DOHH2 (cell line): ENCODE results near the gene RPS5.
"Not testable (repeated sequence)": the region's sequence is repeated elsewhere in the genome, so short reads cannot be mapped to it uniquely, and the experiment has no call there.

Experiments used
- H3F3A ChIP-seq: fragments of 200-600 bp; sonication (generic), shearing (Covaris generic); 2 replicates; pipeline ENCODE4 v1.6.0; 2016; ENCODE audit warnings: antibody characterized with exemption, mild to moderate bottlenecking; ENCODE audit not compliant: control insufficient read depth, insufficient read depth
- H3K27ac ChIP-seq: fragments of 200-600 bp; sonication (generic); 2 replicates; pipeline ENCODE4 v1.5.1; 2014; ENCODE audit warnings: low read depth, mild to moderate bottlenecking, low read length, moderate library complexity
- H3K27me3 ChIP-seq: fragments of 200-600 bp; sonication (generic); 2 replicates; pipeline ENCODE4 v1.6.1; 2014; ENCODE audit warnings: mild to moderate bottlenecking, low read length, mixed read lengths; ENCODE audit not compliant: control insufficient read depth
- H3K36me3 ChIP-seq: fragments of 200-600 bp; sonication (generic); 2 replicates; pipeline ENCODE4 v1.6.1; 2014; ENCODE audit warnings: mild to moderate bottlenecking, low read length, moderate library complexity, mixed read lengths; ENCODE audit not compliant: control insufficient read depth
- H3K4me1 ChIP-seq: fragments of 200-600 bp; sonication (generic); 2 replicates; pipeline ENCODE4 v1.6.1; 2014; ENCODE audit warnings: mild to moderate bottlenecking, low read length, mixed read lengths; ENCODE audit not compliant: control insufficient read depth
- H3K4me2 ChIP-seq: fragments of 200-600 bp; sonication (generic); 2 replicates; pipeline ENCODE4 v1.6.0; 2014; ENCODE audit warnings: mild to moderate bottlenecking, low read length, moderate library complexity
- H3K4me3 ChIP-seq: fragments of 200-600 bp; sonication (generic); 2 replicates; pipeline ENCODE4 v1.5.1; 2014; ENCODE audit warnings: mild to moderate bottlenecking, low read length, mixed read lengths
- H3K79me2 ChIP-seq: fragments of 200-600 bp; sonication (generic); 2 replicates; pipeline ENCODE4 v1.6.1; 2014; ENCODE audit warnings: mild to moderate bottlenecking, low read length, mixed read lengths; ENCODE audit not compliant: control insufficient read depth
- H3K9me2 ChIP-seq: fragments of 200-600 bp; sonication (generic); replicated peaks from 2 replicates; pipeline ENCODE4 v1.6.1; 2014; ENCODE audit warnings: mild to moderate bottlenecking, low read length, mixed read lengths; ENCODE audit not compliant: control insufficient read depth
- H3K9me3 ChIP-seq: fragments of 200-600 bp; sonication (generic); 2 replicates; pipeline ENCODE4 v1.6.1; 2014; ENCODE audit warnings: antibody characterized with exemption, low read length, mixed read lengths; ENCODE audit not compliant: control insufficient read depth, insufficient read depth
- H4K20me1 ChIP-seq: fragments of 200-600 bp; sonication (generic); 2 replicates; pipeline ENCODE4 v1.6.0; 2014; ENCODE audit warnings: low read depth, mild to moderate bottlenecking, antibody characterized with exemption, low read length, moderate library complexity; ENCODE audit not compliant: control insufficient read depth, insufficient read depth
- EZH2phosphoT487 ChIP-seq: fragments of 200-600 bp; sonication (generic); IDR thresholded peaks from 2 replicates; pipeline ENCODE4 v1.6.1; 2017; ENCODE audit warnings: borderline replicate concordance, mild to moderate bottlenecking, antibody characterized with exemption, low read length, moderate library complexity, mixed read lengths
- TF ChIP-seq, protein P1 (sequence below): fragments of 200-600 bp; sonication (generic); IDR thresholded peaks from one replicate; pipeline ENCODE4 v1.5.1; 2014; ENCODE audit warnings: antibody characterized with exemption, mild to moderate bottlenecking, low read depth, low read length; ENCODE audit not compliant: poor library complexity, severe bottlenecking

RPS5 gene

GRCh38 chr19:58345558-58345957 is 41.5 kb upstream of the RPS5 start:
- 0 out of 2 replicates have a peak overlapping the region, but pooled peaks have one; percentile 27 for H3K4me2 ChIP-seq
- peaks cover 32% of the 10 kb centered on the region for H3K79me2 ChIP-seq
- no peak overlapping the region for H3K27ac ChIP-seq
- no peaks in the 10 kb centered on the region for H3K9me3 ChIP-seq
- H3K36me3 ChIP-seq: peaks cover 11% of the 10 kb centered on the region
- H3K9me2 ChIP-seq: no peaks in the 10 kb centered on the region
- H3F3A ChIP-seq: 0 out of 2 replicates have a peak, but pooled peaks cover 2% of the 10 kb centered on the region
- no peaks in the 10 kb centered on the region for H4K20me1 ChIP-seq
- H3K4me1 ChIP-seq: peaks cover 27% of the 10 kb centered on the region
- TF ChIP-seq EZH2phosphoT487: no peak
- TF ChIP-seq, protein P1, sequence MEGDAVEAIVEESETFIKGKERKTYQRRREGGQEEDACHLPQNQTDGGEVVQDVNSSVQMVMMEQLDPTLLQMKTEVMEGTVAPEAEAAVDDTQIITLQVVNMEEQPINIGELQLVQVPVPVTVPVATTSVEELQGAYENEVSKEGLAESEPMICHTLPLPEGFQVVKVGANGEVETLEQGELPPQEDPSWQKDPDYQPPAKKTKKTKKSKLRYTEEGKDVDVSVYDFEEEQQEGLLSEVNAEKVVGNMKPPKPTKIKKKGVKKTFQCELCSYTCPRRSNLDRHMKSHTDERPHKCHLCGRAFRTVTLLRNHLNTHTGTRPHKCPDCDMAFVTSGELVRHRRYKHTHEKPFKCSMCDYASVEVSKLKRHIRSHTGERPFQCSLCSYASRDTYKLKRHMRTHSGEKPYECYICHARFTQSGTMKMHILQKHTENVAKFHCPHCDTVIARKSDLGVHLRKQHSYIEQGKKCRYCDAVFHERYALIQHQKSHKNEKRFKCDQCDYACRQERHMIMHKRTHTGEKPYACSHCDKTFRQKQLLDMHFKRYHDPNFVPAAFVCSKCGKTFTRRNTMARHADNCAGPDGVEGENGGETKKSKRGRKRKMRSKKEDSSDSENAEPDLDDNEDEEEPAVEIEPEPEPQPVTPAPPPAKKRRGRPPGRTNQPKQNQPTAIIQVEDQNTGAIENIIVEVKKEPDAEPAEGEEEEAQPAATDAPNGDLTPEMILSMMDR: no peak
- no peaks in the 10 kb centered on the region for H3K27me3 ChIP-seq
- H3K4me3 ChIP-seq: no peak overlapping the region

GRCh38 chr19:58346961-58347929 is 39.8 kb upstream of the RPS5 start:
- Histone ChIP-seq H3K4me2 (peak overlapping the region; percentile 67), H3K4me3 (peak overlapping the region; percentile 91), H3F3A (0 out of 2 replicates have a peak, but pooled peaks cover 2% of the 10 kb centered on the region), H3K9me2 (no peaks in the 10 kb centered on the region), H3K36me3 (peaks cover 13% of the 10 kb centered on the region), H4K20me1 (no peaks in the 10 kb centered on the region), H3K4me1 (peaks cover 27% of the 10 kb centered on the region), H3K9me3 (no peaks in the 10 kb centered on the region), H3K27me3 (no peaks in the 10 kb centered on the region), H3K27ac (peak overlapping the region; percentile 29; the same call in 1 of the 2 replicates), H3K79me2 (peaks cover 32% of the 10 kb centered on the region)
- no peak for TF ChIP-seq EZH2phosphoT487
- TF ChIP-seq, protein P1: no peak

GRCh38 chr19:58348080-58348479 is 39.0 kb upstream of the RPS5 start:
- not testable (repeated sequence) for H3F3A ChIP-seq, H4K20me1 ChIP-seq, H3K9me2 ChIP-seq, H3K27me3 ChIP-seq, H3K9me3 ChIP-seq
- Histone ChIP-seq H3K4me1 (peaks cover 27% of the 10 kb centered on the region), H3K79me2 (peaks cover 32% of the 10 kb centered on the region), H3K4me3 (peak overlapping the region; percentile 91), H3K27ac (peak overlapping the region; percentile 29; the same call in 1 of the 2 replicates), H3K36me3 (peaks cover 13% of the 10 kb centered on the region), H3K4me2 (peak overlapping the region; percentile 67)

DNA sequence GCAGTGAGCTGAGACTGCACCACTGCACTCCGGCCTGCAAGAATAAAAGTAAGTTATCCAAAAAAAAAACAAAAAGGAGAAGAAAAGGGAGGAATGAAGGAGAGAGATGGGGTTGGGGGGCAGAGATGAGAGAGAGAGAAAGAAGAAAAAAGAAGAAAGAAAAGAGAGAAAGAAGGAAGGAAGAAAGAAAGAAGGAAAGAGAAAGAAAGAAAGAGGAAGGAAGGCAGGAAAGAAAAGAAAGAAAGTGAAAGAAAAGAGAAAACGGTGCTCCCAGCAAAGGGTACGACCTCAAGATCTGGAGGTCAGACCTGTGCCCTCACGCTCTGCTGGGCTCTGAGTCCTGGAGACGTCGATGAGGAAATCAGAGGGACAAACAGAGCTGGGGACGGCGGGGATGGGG is 37.5 kb upstream of the RPS5 start:
- H3K4me3 ChIP-seq: no peak overlapping the region
- H3K4me2 ChIP-seq: peak overlapping the region; percentile 67; the same call in 1 of the 2 replicates
- H3K9me3 ChIP-seq: no peaks in the 10 kb centered on the region
- 0 out of 2 replicates have a peak, but pooled peaks cover 2% of the 10 kb centered on the region for H3F3A ChIP-seq
- H3K36me3 ChIP-seq: peaks cover 13% of the 10 kb centered on the region
- no peaks in the 10 kb centered on the region for H3K27me3 ChIP-seq
- TF ChIP-seq, protein P1: no peak
- no peak for TF ChIP-seq EZH2phosphoT487
- H3K79me2 ChIP-seq: peaks cover 32% of the 10 kb centered on the region
- peaks cover 27% of the 10 kb centered on the region for H3K4me1 ChIP-seq
- H3K9me2 ChIP-seq: no peaks in the 10 kb centered on the region
- no peak overlapping the region for H3K27ac ChIP-seq
- no peaks in the 10 kb centered on the region for H4K20me1 ChIP-seq
